Gastroesophageal sphincter (tissue), 4 donors: Measurements from ENCODE around the gene PFKL. TPM values are rescaled to one million over a fixed set of nuclear protein-coding genes. Genes with fewer than 3 reads are reported as not detected.
"Not testable (repeated sequence)": the region's sequence is repeated elsewhere in the genome, so short reads cannot be mapped to it uniquely, and the experiment has no call there.

Experiments used
- ATAC-seq: fragments of 150-250 bp; one replicate; pipeline ENCODE4 v1.9.1; 2016; ENCODE audit warnings: mild to moderate bottlenecking, moderate library complexity
- H3K27ac ChIP-seq, 4 donors: fragments of 200-600 bp; sonication (generic) in 3 of 4; 1 replicate in 3 of 4; 2 replicates in 1 of 4; pipeline ENCODE4 v1.5.1; 2016 to 2019
- H3K27me3 ChIP-seq: fragments of 200-600 bp; sonication (generic); one replicate; pipeline ENCODE4 v1.5.1; 2019
- H3K36me3 ChIP-seq, 2 donors: fragments of 200-600 bp; sonication (generic); one replicate each; pipeline ENCODE4 v1.5.1; 2019; ENCODE audit warnings: control low read depth in 1 of 2
- H3K4me1 ChIP-seq, 3 donors: fragments of 200-600 bp; sonication (generic); 1 replicate in 2 of 3; 2 replicates in 1 of 3; pipeline ENCODE4 v1.5.1; 2016 to 2019; ENCODE audit warnings: control low read depth in 2 of 3
- H3K4me3 ChIP-seq, 2 donors: fragments of 200-600 bp; sonication (generic); one replicate each; pipeline ENCODE4 v1.5.1; 2019; ENCODE audit warnings: mild to moderate bottlenecking in 1 of 2, moderate library complexity in 1 of 2
- H3K9me3 ChIP-seq, 3 donors: fragments of 200-600 bp; sonication (generic); one replicate each; pipeline ENCODE4 v1.5.1; 2017 to 2019; ENCODE audit warnings: control low read depth in 2 of 3
- CTCF ChIP-seq, 4 experiments: fragments of 200-600 bp in 2 of 4; fragments of 450-650 bp in 2 of 4; sonication (generic) in 1 of 4; IDR thresholded peaks; one replicate each; pipeline ENCODE4 v1.5.1; 2017 to 2019; ENCODE audit warnings: antibody characterized with exemption in 4 of 4, mild to moderate bottlenecking in 2 of 4, moderate library complexity in 2 of 4
- EP300 ChIP-seq: sonication (generic); formaldehyde crosslinking; IDR thresholded peaks from one replicate; pipeline ENCODE4 v1.6.1; 2017; ENCODE audit warnings: antibody characterized with exemption, mild to moderate bottlenecking
- POLR2A ChIP-seq, 2 donors: fragments of 450-650 bp; IDR thresholded peaks; one replicate each; pipeline ENCODE4 v1.6.1; 2017; ENCODE audit warnings: antibody characterized with exemption in 2 of 2, mild to moderate bottlenecking in 2 of 2, moderate library complexity in 1 of 2
- POLR2AphosphoS5 ChIP-seq: sonication (generic); formaldehyde crosslinking; IDR thresholded peaks from one replicate; pipeline ENCODE4 v1.6.1; 2017; ENCODE audit warnings: antibody characterized with exemption
- WGBS, 2 donors: methylation state at CpG; one replicate each; pipeline ENCODE4 v1.1.5; 2018; ENCODE audit warnings: low coverage in 1 of 2; 5-methylcytosine and 5-hydroxymethylcytosine counted together
- total RNA-seq, 4 donors: library from RNA; depleted of rRNA; stranded (reverse); fragments of >200 nt; gene quantifications; one replicate each; pipeline ENCODE4 v1.1.0, GENCODE V29; 2016

The PFKL gene
- total RNA-seq, 4 donors from 2014 or later: 57.7 to 103 (median 72.1) TPM

GRCh38 chr21:44279354-44280260 lies 20.2 kb upstream of the PFKL start:
- TF ChIP-seq POLR2A (IDR thresholded peaks at IDR 0.05) (no peak), CTCF (IDR thresholded peaks at IDR 0.05) (no peak), POLR2AphosphoS5 (no peak), EP300 (no peak)
- no peak for ATAC-seq
- no peaks in the 10 kb centered on the region for H3K36me3 ChIP-seq
- 73 to 87% methylated on average over 3 to 14 of the region's 19 CpGs for WGBS, 2 donors
- H3K4me1 ChIP-seq: no peaks in the 10 kb centered on the region
- no peaks in the 10 kb centered on the region for H3K9me3 ChIP-seq
- H3K27ac ChIP-seq: no peak overlapping the region
- no peak overlapping the region for H3K4me3 ChIP-seq
- H3K27me3 ChIP-seq: peaks cover 13% of the 10 kb centered on the region

GRCh38 chr21:44281801-44282200 lies 18.1 kb upstream of the PFKL start:
- peaks cover 0 to 11% (median 0%) of the 10 kb centered on the region in 3 donors for H3K4me1 ChIP-seq
- TF ChIP-seq POLR2A (IDR thresholded peaks at IDR 0.05) (no peak), EP300 (no peak), CTCF (IDR thresholded peaks at IDR 0.05) (no peak), POLR2AphosphoS5 (no peak)
- 100% methylated on average over 3 of the region's 9 CpGs; no CpG with 5 or more reads in 1 of the 2 donors for WGBS, 2 donors
- no peak overlapping the region for H3K27ac ChIP-seq
- no peak overlapping the region for H3K4me3 ChIP-seq
- no peaks in the 10 kb centered on the region for H3K9me3 ChIP-seq
- no peaks in the 10 kb centered on the region for H3K36me3 ChIP-seq
- no peak for ATAC-seq
- peaks cover 35% of the 10 kb centered on the region for H3K27me3 ChIP-seq

GRCh38 chr21:44282370-44282769 lies 17.5 kb upstream of the PFKL start:
- no peaks in the 10 kb centered on the region for H3K9me3 ChIP-seq
- ATAC-seq: no peak
- H3K4me1 ChIP-seq: peaks cover 0 to 11% (median 0%) of the 10 kb centered on the region in 3 donors
- H3K36me3 ChIP-seq: no peaks in the 10 kb centered on the region
- WGBS, 2 donors: 71 to 83% methylated on average over 1 to 2 of the region's 9 CpGs
- H3K27ac ChIP-seq: no peak overlapping the region
- H3K27me3 ChIP-seq: peaks cover 41% of the 10 kb centered on the region
- H3K4me3 ChIP-seq: no peak overlapping the region
- TF ChIP-seq POLR2A (IDR thresholded peaks at IDR 0.05) (no peak), POLR2AphosphoS5 (no peak), CTCF (IDR thresholded peaks at IDR 0.05) (no peak), EP300 (no peak)

- not testable (repeated sequence) for H3K27ac ChIP-seq, H3K4me3 ChIP-seq, ATAC-seq, H3K36me3 ChIP-seq, H3K9me3 ChIP-seq
- WGBS, 2 donors: 46 to 73% methylated on average over 2 to 6 of the region's 11 CpGs
- Histone ChIP-seq H3K4me1 (peaks cover 0 to 11% (median 0%) of the 10 kb centered on the region in 3 donors), H3K27me3 (peaks cover 50% of the 10 kb centered on the region)
Measured at GRCh38 chr21:44283211-44283785, 16.6 kb upstream of the PFKL start.

GRCh38 chr21:44283948-44284347 lies 15.9 kb upstream of the PFKL start:
- no CpG with 5 or more reads among the region's 11 CpGs for WGBS, 2 donors

More at GRCh38 chr21:44283948-44284347, 15.9 kb upstream of the PFKL start:
- no peak for ATAC-seq
- H3K27ac ChIP-seq: no peak overlapping the region
- H3K36me3 ChIP-seq: no peaks in the 10 kb centered on the region
- peaks cover 0 to 11% (median 0%) of the 10 kb centered on the region in 3 donors for H3K4me1 ChIP-seq
- H3K9me3 ChIP-seq: no peaks in the 10 kb centered on the region
- TF ChIP-seq POLR2AphosphoS5 (no peak), CTCF (IDR thresholded peaks at IDR 0.05) (no peak), POLR2A (IDR thresholded peaks at IDR 0.05) (no peak), EP300 (no peak)
- H3K4me3 ChIP-seq: no peak overlapping the region
- H3K27me3 ChIP-seq: peaks cover 57% of the 10 kb centered on the region
